ENCODE measurements around the gene ACCS. TPM values are rescaled to one million over a fixed set of nuclear protein-coding genes. Genes with fewer than 3 reads are reported as not detected.

The ACCS gene
- total RNA-seq, 1 donor from 2014 or later, result 7.9 TPM

DNA sequence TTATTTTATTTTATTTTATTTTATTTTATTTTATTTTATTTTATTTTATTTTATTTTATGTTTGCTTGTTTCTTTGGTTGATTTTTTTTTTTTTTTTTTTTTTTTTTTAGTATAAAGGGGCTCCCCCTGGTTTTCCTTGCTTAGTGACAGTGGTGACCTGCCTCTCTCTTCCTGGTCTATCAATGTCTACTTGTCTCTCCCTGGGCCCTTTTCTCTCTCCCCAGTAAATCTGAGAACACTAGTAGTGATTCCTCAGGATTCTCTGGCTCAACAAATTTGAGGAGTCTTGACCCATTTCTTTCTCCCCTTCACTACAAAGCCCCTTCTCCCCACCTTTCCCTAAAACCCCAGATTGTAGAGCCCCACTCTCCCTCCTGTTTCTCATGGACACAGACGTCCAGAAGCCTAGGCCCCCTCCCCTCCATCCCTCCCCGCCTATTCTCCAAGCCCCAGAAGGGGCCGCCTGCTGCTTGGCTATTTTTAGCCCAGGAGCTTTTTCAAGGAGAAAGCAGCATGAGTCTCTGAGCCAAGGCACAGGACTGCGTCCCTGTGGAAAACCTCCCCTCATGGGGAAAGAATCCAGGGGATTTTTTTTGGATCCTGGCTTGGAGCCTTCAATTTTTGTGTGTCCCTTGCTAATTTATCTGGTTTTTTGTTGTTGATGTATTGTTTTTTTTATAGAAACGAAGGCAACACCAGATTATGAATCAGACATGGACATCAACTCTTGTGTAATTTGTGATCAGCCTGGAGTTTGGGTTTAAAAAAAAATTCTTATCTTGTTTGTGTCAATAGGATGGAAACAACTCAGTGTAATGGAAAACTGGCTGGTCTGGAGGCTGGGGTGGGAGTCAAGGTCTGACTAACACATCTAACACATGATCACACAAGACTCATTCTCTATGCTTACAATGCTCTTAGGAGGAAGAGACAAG is 35.8 kb upstream of the ACCS start:
- no peak for TF ChIP-seq CTCF (IDR thresholded peaks at IDR 0.05; ENCODE audit: insufficient read depth, low read length, severe bottlenecking)
- no peaks in the 10 kb centered on the region for H3K36me3 ChIP-seq (ENCODE audit: control insufficient read depth, insufficient read depth, low read length)
- H3K27me3 ChIP-seq (ENCODE audit: control insufficient read depth, insufficient read depth, low read length), result peaks cover 2% of the 10 kb centered on the region
- H3K4me3 ChIP-seq (ENCODE audit: low read depth, low read length), result no peak overlapping the region
- DNase-seq (ENCODE audit: low read depth), result peak; percentile 8
- no peak for FAIRE-seq

- peaks cover 2% of the 10 kb centered on the region for H3K27me3 ChIP-seq (ENCODE audit: control insufficient read depth, insufficient read depth, low read length)
- FAIRE-seq, result no peak
- no peak for TF ChIP-seq CTCF (IDR thresholded peaks at IDR 0.05; ENCODE audit: insufficient read depth, low read length, severe bottlenecking)
- H3K36me3 ChIP-seq (ENCODE audit: control insufficient read depth, insufficient read depth, low read length), result no peaks in the 10 kb centered on the region
- DNase-seq (ENCODE audit: low read depth), result no peak
- H3K4me3 ChIP-seq (ENCODE audit: low read depth, low read length), result no peak overlapping the region
Measured at GRCh38 chr11:44030996-44031395, 35.1 kb upstream of the ACCS start.

- FAIRE-seq, result no peak
- H3K36me3 ChIP-seq (ENCODE audit: control insufficient read depth, insufficient read depth, low read length), result no peaks in the 10 kb centered on the region
- TF ChIP-seq CTCF (IDR thresholded peaks at IDR 0.05; ENCODE audit: insufficient read depth, low read length, severe bottlenecking), result no peak
- H3K4me3 ChIP-seq (ENCODE audit: low read depth, low read length), result no peak overlapping the region
- peaks cover 2% of the 10 kb centered on the region for H3K27me3 ChIP-seq (ENCODE audit: control insufficient read depth, insufficient read depth, low read length)
- DNase-seq (ENCODE audit: low read depth), result no peak
Measured at GRCh38 chr11:44031549-44031948, 34.5 kb upstream of the ACCS start.

DNA sequence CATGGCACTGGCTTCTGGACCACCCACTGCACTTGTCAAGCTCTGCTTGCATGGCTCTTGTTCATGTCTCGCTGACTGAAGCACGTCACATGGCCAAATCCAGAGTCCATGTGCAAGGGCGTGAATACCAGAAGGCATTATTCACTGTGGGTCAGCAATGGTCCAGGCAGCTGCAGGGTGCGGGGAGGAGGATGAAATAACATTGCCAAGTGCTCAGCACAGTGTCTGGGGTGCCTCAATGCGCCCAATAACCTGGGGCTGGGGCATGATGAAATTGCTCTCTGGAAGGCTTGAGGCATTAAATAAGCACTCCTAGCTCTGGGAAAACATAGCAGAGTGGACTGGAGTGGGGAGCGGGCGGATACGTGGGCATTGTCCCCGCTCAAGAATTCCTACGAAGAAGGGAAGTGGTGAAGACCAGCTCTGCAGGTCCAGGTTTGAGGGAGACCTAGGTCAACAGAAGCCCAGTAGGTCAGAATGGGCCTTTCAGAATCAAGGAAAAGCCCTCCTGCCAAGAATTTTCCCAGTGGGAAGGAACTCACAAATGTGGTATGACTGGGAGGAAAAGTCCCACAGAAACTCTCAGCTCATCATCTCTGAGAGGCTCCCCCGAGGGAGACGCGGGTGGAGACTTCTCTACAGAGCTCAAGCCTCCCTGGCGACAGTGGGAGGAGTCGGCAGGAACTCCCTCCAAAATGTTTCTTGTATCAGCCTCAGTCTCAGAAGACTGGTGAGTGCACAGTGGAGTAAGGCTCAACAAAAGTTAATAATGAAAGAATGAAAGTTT is 33.6 kb upstream of the ACCS start:
- peaks cover 2% of the 10 kb centered on the region for H3K27me3 ChIP-seq (ENCODE audit: control insufficient read depth, insufficient read depth, low read length)
- no peak overlapping the region for H3K4me3 ChIP-seq (ENCODE audit: low read depth, low read length)
- no peak for FAIRE-seq
- DNase-seq (ENCODE audit: low read depth), result peak; percentile 37
- TF ChIP-seq CTCF (IDR thresholded peaks at IDR 0.05; ENCODE audit: insufficient read depth, low read length, severe bottlenecking), result no peak
- no peaks in the 10 kb centered on the region for H3K36me3 ChIP-seq (ENCODE audit: control insufficient read depth, insufficient read depth, low read length)

DNA sequence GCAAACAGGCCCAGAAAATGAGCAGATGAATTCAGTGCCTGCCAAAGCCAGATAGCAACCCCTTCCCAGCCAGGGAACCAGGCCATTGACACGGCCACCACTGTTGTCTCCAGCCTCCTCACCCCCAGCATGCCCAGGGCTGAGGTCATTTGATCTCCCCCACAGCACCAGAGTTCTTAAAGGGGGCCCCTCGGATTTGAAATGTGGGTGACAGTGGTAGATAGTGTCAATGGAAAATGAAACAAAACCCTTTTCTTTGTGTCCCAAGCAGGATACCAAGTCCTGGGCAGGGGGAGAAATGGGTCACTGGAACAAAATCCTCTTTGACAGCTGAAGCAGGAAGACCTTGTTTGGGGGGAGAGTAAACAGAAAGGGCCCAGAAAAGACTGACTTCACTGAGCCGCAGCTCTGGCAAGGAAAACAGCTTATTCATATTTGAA is 32.6 kb upstream of the ACCS start:
- no peak for FAIRE-seq
- no peak overlapping the region for H3K4me3 ChIP-seq (ENCODE audit: low read depth, low read length)
- no peak for TF ChIP-seq CTCF (IDR thresholded peaks at IDR 0.05; ENCODE audit: insufficient read depth, low read length, severe bottlenecking)
- peaks cover 2% of the 10 kb centered on the region for H3K27me3 ChIP-seq (ENCODE audit: control insufficient read depth, insufficient read depth, low read length)
- no peak for DNase-seq (ENCODE audit: low read depth)
- H3K36me3 ChIP-seq (ENCODE audit: control insufficient read depth, insufficient read depth, low read length), result no peaks in the 10 kb centered on the region

All from bronchial epithelial cell (primary cell).